C4-2B (cell line): ENCODE measurements around the gene TNFRSF1B.

Experiments
- H3K27ac ChIP-seq: fragments of 450-650 bp; 2 replicates; pipeline ENCODE4 v1.5.1; 2017
- ZFX ChIP-seq: fragments of 450-650 bp; IDR thresholded peaks from 2 replicates; pipeline ENCODE4 v1.6.1; 2017
- TF ChIP-seq, protein P1 (sequence below): fragments of 450-650 bp; conservative IDR thresholded peaks from 2 replicates; pipeline ENCODE4 v1.5.1; 2017; ENCODE audit warnings: mild to moderate bottlenecking

Gene TNFRSF1B

DNA sequence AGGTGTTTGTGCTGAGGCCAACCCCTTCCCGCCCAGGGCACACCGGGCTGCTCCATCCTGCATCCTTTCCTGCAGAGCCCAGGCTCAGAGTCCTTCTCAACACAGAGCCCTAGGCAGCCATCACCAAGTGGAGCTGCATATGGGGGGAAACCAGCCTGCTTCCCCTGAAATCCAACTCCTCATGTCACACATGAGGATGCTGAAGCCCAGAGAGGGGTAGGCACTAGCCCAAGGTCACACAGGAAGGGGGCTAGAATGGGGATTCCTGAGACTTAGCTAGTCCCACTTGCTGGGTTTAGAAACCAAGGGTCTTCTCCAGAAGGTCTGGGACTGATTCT lies 5.5 kb upstream of the TNFRSF1B start:
- peak overlapping the region; percentile 45 for H3K27ac ChIP-seq
- TF ChIP-seq, protein P1, sequence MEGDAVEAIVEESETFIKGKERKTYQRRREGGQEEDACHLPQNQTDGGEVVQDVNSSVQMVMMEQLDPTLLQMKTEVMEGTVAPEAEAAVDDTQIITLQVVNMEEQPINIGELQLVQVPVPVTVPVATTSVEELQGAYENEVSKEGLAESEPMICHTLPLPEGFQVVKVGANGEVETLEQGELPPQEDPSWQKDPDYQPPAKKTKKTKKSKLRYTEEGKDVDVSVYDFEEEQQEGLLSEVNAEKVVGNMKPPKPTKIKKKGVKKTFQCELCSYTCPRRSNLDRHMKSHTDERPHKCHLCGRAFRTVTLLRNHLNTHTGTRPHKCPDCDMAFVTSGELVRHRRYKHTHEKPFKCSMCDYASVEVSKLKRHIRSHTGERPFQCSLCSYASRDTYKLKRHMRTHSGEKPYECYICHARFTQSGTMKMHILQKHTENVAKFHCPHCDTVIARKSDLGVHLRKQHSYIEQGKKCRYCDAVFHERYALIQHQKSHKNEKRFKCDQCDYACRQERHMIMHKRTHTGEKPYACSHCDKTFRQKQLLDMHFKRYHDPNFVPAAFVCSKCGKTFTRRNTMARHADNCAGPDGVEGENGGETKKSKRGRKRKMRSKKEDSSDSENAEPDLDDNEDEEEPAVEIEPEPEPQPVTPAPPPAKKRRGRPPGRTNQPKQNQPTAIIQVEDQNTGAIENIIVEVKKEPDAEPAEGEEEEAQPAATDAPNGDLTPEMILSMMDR: no peak
- TF ChIP-seq ZFX: no peak

DNA sequence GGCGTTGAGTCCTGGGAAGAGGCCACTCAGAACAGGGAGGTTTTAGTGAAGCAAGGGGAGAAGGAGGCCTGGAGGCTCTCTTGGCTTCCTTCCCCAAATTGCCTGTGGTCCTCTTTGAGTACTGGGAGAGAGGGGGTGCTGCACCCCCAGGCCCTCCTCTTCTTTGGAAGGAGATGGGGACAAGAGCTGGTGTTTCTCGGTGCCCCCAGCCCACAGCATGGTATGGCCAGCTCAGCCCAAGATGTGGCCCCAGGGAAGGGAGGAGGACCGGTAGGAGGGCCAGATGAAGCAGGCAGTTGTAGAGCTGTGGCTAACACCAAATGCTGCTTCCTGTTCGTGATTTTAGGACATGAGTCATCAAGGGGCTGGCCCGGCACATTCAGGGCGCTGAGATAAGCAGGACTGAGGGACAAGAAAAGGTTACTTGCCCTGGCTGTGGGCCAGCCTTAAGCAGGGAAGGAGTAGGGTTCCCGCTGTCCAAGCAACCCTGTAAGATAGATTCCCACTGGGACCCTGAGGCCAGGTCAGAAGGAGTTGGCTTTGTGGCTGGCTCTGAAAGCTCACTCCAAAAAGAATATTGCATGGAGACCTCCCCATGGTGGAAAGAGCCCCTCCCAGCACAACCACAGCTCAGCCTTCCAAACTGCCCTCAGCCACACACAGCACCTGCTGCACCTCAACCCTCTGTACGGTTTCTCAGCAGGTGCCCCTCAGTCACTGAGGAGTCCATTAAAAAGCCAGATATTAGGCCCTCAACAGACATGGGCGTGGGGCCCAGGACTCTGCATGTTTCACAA lies 4.9 kb upstream of the TNFRSF1B start:
- peak overlapping the region; percentile 45 for H3K27ac ChIP-seq

DNA sequence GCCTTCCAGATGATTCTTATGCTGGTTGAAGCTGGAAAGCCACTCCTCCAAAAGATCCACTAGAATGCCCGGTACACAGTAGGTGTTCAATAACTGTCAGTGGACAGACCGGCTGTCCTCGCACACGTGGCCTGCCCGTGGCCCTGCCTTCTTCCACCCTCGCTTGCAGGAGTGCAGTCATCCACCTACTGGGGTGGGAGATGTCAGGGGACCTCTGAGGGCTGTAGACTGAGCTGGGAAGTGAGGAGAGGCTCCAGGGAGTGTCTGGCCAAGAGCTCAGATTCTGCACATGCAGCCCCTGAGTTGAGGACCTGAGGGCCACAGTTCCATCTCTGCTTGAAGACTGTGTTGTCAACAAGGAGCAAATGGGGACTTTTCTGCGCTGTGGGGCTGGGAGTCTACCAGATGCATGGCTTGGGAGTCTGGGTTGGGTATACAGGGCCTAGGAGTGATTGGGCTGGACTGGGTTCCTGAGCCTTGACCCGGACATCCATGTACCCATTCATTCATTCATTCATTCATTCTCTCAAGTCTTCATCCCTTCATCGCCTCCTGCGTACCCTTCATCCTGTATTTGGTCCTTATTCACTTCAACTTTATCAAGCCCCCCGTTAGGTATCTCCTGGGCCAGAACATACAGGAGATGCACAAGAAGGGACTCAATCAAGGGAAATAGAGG lies 4.2 kb upstream of the TNFRSF1B start:
- H3K27ac ChIP-seq: peak overlapping the region; percentile 45
- TF ChIP-seq, protein P1: no peak
- no peak for TF ChIP-seq ZFX

More for the DNA sequence above, 4.9 kb upstream of the TNFRSF1B start:
- TF ChIP-seq, protein P1: no peak
- no peak for TF ChIP-seq ZFX

DNA sequence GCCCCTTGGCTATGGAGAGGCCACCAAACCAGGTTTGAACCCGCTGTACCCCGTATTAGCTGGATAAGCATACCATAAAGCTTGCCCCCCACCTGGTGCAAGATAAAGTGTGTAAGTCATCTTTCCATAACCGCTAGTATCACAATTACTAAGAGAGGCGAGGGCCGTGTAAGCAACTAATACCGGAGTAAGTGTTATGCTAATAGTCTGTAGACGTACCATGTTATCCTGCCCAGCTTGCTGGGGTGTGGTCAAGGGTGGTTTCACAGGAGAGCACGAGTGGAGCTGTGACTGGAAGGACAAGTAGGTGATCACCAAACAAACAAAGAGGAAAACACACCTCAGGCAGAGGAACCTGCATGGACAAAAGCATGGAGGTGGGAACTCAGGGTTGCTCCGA lies 3.6 kb upstream of the TNFRSF1B start:
- no peak overlapping the region for H3K27ac ChIP-seq
- TF ChIP-seq, protein P1: no peak
- no peak for TF ChIP-seq ZFX

DNA sequence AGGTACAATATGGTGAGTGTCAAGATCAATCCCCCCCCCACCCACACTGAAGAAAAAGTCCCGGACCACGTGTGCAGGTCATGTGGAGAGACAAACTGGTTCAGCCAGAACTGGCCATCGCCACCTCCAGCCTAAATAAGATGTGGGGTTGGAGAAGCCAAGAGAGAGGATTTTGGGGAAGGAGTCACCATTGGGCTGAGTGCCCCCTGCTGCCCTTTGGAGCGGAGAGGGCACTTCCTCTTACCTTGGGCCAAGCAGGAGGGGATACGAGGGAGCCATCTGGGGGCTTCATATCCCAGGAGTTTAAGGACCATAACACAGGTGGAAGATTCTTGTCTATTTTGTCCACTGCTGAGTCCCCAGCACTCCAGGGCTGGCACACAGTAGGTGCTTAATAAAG lies 2.6 kb upstream of the TNFRSF1B start:
- no peak for TF ChIP-seq ZFX
- TF ChIP-seq, protein P1: no peak
- no peak overlapping the region for H3K27ac ChIP-seq

DNA sequence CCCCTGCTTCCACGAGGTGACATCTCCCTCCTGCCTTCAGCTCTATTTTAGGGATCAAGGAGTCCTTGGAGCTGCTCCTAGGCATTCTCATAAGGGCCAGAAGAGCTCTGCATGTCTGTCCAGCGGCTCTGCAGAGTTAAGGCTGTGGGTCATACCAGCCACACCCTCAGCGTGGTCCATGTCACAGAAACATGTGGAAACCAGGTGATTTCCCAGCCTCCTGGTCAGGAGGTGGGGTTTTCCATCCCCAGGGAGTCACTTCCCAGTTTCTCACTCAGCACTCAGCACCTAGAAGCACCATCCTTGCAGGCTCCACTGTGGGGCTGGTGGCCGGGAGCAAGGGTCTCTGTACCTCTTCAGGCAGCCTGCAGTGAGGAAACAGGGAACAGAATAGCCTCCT lies 1.4 kb upstream of the TNFRSF1B start:
- H3K27ac ChIP-seq: no peak overlapping the region
- no peak for TF ChIP-seq ZFX
- TF ChIP-seq, protein P1: no peak
